Activated T-cell treated with anti-CD3 and anti-CD28 coated beads, Interleukin-2, amount 50 U/mL, for 48 hours (primary cell): ENCODE data around the gene ATRNL1.
"Not testable (repeated sequence)": the region's sequence is repeated elsewhere in the genome, so short reads cannot be mapped to it uniquely, and the experiment has no call there.

ENCODE experiments used
- DNase-seq, 2 experiments: peaks; one replicate each; pipeline ENCODE4 v3.0.0-alpha.2; 2020

Gene ATRNL1

DNA sequence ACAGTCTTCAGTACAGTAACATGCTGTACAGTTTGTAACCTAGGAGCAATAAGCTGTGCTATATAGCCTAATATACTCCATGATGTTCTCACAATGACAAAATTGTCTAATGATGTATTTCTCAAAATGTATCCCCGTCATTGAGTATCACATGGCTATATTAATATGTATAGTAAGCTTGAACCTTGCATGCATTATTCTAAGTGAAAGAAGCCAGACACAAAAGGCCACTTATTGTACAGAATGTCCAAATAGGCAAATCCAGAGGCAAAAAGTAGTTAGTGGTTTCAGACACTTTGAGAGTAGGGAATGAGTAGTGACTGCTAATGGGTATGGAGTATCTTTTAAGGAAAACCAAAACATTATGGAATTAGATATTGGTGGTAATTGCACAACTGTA, 545.1 kb downstream of the ATRNL1 start:
- no peak for DNase-seq

DNA sequence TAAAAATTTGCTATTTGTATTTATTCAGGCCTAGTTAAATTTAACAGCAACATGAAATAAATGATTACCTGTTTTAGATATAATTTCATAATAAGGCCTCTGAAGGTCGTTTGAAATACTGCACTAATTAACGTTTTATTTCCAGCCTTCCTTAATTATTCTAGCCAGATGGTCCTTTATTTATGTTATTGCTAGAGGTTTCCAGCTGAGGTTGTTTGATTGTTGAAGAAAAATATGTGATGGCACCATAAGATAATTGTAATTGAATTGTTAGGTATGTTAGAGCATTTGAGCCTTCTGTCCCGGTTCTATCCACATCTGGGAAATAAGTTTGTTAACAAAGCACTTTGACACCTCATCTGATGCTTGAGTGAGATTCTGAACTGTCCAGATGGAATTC, 556.1 kb downstream of the ATRNL1 start:
- DNase-seq, result no peak

DNA sequence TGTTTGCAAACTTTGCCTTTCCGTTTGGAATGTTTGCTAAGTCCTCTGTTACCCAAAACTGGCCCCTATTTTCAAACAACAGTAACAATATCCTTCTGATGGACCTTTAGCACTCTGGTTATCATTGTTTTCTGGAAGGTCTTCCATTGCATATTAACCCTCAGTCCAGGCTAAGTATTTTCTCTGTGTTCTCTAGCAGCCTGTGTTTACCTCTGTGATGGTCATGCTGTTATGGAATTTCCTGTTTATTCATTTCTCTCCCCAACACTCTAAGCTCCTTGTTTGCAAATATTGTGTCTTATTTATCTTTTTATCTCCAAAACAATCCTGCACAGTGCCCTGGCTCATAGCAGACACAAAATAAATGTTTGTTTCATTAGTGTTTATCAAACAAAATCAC, 560.3 kb downstream of the ATRNL1 start:
- DNase-seq, result no peak

DNA sequence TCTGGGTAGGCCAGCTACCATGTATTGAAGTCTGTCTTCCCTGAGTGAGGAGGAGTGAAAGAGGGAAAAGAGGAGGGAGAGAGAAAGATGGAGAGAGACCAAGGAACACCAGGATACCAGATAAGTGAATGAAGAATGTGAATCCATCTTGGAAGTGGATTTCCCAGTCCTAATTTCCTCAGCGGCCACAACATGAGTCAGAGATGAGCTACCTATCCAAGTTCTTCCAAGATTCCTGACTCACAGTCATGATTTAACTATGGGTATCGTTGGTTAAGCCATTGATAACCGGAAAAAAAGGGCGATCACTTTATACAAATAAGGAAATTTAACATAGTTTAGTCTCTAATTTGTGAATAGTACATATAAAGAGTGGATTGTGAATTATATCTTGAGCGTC, 561.8 kb downstream of the ATRNL1 start:
- DNase-seq, result no peak

DNA sequence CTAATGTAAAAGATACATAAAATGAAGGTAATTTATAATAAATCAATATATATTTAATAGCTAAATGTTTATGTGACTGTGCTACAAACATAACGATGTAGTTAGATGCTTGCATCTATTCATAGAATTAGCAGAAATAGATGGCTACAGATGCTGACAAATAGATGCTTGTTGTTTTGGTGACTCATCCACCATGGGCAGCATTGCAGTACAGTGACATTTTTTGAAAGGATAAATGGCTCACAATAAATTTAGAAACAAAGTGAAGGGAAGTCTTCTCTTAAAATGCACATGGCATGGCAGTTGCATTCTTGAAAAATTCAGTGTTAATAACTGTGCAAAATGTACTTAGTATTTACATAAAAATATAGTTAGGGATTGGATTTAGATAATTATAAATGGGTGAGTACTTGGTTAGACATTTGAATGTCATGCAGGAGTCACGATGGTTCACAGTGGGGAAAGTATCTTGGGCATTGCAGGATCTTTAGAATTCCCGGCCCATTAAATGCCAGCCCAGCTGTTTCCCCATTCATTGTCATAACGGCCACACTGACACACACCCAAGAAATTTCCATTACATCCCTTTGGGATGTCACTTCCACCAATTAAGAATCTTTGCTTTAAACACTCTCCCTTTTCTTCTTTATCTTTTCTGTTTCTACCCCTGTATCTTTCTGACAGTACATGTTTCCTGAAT, 564.1 kb downstream of the ATRNL1 start:
- no peak for DNase-seq

DNA sequence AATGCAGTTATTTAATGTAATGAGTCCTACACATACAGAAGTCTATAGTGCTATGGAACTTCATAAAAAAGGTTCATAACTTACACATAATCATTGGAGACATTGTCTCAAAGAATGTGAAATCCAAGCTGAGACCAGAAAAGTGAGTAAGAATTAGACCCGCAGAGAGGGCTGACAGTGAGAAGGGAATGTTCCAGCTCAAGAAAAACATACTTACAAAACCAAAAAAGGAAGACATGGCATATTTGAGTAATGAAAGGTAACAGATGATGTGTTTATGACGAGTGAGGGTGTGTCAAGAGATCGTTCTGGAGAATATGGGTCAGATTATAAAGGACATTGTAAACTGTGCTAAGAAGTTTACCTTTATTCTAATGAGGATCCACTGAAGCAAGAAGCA, 566.5 kb downstream of the ATRNL1 start:
- DNase-seq, result no peak

DNA sequence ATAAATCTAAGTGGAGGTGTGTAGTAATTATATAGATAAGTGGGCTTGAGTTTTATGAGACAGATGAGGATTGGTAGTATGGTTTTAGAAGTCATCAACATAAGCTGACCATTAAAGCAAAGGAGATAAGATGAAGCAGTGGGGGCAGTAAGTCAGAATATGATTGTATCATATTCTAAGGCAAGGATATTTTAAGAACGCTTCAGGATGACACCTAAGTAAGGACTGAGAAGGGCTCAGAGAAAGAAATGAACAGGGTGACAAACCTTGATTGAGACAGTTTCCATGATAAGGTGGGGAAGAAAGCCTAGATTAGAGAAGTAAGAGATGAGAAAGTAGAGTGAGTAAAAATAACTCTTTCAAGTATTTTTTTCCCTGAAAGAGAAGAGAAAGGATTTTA, 567.2 kb downstream of the ATRNL1 start:
- no peak for DNase-seq

DNA sequence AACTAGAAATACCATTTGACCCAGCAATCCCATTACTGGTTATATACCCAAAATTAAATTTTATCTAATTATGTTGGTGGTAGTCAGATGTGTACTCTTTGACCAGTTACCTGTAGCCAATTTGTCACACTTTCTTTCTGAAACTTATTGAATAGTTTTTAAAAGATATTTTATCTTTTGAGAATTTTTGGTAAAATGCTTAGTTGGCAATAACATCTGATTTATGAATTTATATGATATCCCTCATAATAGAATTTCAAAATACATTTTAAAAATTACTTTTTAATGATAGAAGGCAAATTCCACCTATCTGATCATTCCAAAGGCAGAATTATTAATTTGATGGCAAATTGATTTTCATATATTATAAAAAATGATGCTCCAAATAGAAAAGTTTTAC, 569.3 kb downstream of the ATRNL1 start:
- no peak for DNase-seq

DNA sequence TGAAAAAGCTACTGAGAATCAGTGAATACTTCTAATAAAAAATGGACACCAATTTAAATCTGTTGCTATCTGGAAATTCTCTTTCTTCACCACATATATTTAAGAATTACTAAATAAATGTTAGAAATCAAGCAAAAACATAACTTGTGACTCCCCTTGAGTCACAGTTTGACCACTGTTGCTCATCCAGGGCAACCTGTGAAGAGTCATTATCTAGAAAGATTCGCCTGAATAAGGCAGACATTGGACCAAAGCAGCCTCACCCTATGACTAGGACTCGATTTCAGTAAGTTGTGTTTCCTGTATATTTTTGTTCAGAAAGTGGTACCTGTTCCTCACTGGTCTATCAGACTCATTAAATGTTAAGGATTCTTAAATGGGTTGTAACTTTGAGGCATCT, 572.4 kb downstream of the ATRNL1 start:
- DNase-seq, result no peak

DNA sequence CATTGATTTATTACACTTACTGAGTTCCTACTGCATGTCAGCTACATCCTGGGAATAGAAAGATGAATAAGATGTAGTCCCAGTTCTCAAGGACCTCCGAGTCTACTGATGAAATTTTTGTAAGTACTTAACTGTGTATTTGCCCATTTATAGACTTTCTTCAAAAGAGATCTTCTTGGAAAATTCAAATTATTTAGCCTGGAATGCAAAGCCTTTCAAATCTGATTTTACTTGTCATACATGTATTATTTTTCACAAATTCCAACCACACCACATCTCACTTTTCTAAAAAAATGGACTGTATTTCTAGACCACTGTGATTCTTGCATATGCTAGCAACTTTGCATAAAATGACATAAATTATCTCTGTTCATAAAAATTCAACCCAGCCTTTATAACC, 581.3 kb downstream of the ATRNL1 start:
- no peak for DNase-seq

DNA sequence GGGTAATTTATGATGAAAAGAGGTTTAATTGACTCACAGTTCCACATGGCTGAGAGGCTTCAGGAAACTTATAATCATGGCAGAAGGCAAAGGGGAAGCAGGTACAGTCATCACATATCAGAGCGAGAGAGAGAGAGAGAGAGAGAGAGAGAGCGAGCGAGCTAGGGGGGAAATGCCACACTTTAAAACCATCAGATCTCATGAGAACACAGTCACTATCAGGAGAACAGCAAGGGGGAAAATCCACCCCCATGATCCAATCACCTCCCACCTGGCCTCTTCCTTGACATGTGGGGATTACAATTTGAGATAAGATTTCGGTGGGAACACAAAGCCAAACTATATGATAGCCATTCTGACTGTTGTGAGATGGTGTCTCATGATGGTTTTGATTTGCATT, 603.6 kb downstream of the ATRNL1 start:
- DNase-seq, result no peak

DNA sequence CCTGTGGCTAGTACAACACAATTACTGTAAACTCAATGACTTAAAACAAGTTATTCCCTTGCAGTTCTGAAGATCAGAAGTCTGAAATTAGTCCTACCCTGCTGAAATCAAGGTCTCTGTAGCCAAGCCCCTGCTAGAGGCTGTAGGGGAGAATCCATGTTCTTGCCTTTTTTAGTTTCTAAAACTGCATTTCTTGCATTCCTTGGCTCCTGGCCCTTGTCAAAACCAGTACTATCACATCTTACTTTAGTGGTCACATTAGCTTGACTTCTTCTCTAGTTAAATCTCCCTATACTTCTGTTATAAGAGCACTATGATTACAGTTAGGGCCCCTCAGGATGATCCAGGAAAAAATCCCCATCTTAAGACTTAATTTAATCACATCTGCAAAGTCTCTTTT, 612.9 kb downstream of the ATRNL1 start:
- no peak for DNase-seq

DNA sequence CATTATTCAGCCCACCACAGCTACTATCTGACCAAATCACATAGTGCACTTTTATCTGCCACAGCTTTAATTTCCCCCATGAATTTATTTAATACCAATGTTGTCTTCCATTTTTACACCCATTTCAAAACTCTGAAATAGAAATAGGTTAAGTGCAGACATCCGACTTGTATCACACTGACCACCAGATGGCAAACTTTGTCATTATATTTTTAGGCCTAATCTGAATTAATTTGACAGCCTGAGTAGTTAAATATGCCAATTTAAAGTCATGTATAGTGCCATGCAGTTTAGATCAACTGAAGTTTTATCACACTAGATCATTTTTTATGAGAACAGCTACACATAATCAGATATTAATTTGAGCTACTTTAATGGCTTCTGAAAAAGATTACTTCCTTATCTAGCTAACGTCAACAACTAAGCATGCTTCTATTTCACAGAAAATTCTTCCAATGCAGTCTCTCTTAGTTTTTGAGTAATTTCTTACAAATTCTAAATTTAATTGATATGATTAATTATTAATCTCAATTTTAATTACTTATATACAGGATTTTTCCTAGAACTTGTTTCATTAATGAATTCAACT, 613.4 kb downstream of the ATRNL1 start:
- no peak for DNase-seq

DNA sequence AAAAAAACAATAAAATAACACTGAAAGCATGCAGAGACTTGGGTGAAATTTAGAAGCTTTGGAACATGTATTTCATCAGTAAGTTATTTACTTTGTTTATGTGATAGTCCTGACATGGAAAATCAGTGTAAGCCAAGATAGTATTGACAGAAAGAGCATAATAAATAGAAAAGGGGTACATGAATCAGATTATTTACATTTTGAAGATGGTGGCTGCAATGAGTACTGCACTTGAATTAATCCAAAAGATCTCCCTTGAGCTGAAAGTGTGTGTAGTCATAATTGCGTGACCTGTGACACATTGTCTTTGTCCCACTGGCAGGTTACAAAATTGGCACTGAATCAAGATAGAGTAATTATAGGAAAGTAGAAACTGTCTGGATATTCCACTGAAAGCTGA, 617.0 kb downstream of the ATRNL1 start:
- no peak for DNase-seq

DNA sequence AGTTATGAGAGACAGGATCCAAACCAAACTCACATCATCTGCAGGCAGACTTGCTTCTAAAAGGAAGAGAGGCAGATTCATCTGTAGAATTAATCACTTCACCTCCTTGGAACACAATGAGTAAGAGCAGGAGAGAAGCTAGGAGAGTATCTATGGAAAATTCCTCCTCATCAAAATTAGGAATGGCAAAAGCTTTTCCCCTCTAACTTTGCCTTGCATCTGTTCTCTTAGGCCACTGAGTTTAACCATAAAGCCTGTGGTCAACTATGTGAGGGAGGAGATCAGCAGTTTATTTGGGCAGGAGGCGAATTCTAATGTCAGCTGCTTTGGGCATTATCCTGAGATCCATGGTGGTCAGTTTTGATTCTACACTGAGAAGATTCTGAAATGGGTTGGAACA, 618.1 kb downstream of the ATRNL1 start:
- DNase-seq, result no peak

DNA sequence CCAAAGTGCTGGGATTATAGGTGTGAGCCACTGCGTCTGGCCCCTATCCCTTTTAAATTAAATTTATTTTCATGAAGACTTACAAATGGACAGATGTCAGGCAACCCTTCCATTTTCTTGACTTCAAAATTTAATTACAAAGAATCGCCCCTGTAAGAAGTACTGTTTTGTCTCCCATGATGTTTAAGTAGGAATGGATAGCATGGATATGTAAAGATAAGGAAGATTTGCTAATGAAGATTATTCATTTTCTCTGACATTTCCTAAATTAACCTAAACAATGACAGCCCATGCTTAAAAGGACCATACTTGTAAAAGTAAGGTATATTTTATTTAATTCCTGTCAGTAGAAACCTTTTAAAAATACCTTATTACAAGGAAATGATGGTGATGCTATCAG, 627.0 kb downstream of the ATRNL1 start:
- no peak for DNase-seq

DNA sequence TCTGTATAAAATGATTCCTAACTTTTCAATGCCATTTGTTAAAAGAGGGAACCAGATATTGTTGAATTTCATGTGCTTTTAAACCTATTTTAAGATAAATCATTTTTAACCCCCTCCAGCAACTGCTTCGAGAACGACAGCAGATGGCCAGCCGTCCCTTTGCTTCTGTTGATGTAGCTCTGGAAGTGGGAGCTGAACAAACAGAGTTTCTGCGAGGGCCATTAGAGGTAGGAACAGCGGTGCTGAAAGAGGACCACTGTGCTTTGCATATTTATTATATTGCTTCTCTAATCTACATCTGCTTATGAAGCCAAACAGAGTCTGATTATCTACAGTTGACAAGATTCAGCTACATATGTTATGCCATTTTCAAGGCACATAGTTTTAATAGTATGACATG, 634.0 kb downstream of the ATRNL1 start:
- no peak for DNase-seq

DNA sequence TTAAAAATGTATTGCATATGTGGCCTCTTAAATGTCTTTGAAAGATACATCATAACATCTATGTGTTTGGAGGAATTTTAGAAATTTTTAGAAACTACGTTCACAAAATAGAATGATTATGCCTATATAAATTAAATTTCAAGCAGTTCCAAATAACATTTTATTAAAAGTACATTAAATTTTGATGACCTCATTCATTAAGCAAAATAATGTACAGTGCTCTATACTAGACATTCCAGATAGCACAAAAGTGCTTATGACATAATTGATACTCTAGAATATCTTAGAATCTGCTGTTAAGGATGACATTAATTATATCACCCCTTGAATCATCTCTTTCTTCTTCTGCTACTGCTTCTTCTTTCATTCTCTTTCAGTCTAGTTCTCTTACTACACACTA, 650.9 kb downstream of the ATRNL1 start:
- DNase-seq, result no peak

DNA sequence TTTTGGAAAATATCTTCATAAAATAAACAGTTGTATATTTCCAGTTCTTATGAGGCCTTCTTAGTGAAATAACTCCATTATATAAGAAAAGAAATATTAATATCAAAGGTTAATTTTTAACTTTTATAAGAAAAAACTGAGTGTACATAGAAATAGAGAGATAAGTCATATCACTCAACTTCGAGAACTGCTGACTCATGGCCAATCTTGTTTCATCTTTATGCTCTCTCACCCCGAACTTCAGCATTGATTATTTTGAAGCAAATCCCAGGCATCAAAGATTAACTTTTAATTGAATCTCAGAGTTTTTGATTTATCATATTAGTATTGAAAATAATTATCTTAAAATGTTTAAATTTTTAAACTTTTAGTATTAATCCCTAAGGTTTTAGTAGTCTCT, 652.8 kb downstream of the ATRNL1 start:
- no peak for DNase-seq

DNA sequence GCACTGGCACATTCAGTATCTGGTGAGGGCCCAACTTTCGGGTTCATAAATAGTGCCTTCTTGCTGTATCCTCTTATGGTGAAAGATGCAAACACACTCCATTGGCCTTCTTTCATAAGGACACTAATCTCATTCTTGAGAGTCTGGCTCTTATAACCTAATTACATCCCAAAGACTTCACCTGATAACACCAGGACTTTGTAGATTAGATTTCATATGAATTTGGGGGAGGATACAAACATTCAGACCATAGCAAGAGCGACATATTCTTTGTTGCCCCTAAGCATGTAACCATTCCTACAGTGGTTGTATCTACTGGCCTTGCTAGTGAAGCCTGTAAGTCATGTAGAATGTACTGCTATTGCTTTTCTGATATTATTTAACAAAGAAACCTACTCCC, 654.6 kb downstream of the ATRNL1 start:
- DNase-seq, result no peak

DNA sequence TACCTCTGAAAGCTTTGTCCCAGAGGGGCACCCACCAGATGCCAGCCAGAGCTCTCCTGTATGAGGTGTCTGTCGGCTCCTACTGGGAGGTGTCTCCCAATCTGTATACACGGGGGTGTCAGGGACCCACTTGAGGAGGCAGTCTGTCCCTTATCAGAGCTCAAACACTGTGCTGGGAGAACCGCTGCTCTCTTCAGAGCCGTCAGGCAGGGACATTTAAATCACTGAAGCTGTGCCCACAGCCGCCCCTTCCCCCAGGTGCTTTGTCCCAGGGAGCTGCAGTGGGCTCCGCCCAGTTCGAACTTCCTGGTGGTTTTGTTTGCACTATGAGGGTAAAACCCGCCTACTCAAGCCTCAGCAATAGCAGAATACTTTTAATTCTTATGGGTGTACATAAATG, 665.3 kb downstream of the ATRNL1 start:
- not testable (repeated sequence) for DNase-seq

DNA sequence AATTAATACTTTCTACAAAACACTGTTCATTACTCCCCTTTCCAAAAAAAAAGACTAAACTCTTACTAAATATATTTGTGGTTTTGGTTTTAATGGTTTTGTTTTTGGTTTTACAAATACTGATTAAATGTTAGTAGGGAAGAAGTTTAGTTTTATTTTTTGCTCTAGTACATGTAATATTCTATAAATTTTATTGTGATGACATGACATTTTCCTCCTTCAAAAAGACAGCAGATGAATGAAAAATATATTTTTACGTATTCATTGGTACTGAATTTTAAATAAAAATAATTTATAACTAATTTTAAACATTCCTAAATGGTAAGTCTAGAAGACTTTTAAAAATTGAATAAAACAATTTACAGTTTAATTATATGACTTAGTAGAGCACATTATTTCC, 667.0 kb downstream of the ATRNL1 start:
- no peak for DNase-seq

DNA sequence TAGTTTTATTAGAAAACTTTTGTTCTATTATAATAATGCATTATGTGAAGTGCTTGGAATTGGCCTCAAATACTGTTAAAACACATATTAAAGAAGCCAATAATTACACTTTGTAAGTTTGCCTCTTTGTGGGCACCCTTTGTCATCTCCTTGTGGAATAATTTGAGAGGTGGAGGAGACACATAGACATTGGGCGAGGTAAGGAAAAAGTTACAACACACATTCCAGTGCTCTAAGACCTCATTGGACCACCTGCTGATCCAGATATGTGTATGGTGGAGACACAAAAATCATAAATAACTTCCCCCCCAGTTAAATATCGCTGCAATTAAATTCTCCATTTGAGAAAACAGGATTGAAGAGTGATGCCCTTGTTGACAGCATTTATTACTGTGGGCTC, 668.0 kb downstream of the ATRNL1 start:
- no peak for DNase-seq

DNA sequence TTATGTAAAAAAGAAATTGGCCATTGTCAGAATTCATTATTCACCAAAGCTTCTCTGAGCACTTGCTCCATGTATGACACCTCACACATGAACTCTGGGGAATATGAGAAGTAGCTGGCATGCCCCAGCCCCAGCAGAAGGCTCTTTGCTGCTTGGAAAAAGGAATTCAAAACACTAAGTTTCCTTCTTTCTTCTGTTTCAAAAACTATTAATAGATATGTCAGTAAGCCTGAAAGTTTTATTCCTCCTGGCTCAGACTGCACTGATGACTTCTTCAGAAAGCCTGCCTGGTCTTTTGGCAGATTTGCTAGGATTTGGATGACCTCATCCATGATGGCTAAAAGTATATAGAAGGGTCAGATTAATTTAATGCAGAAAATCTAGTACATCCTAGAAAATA, 668.9 kb downstream of the ATRNL1 start:
- DNase-seq, result no peak

DNA sequence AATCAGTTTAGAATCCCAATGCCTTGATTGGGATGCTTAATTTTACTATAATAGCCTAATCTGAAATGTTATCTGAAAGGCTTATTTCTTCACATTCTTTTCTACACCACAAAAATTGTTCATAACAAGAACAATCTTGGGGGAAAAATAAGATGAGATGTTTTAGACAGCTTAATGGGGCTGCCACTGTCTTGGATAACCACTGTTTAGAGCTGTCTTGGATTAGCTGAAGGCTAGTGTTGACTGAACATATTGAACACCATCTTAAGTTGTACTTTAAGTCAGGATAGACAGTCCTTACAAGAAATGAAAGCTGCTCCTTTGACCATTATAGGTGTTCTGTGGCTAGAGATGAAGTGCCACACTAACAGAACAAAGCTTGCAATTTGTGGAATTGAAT, 678.6 kb downstream of the ATRNL1 start:
- no peak for DNase-seq
